PC-9 (cell line): ENCODE results near the gene EGR4.

ENCODE experiments used
- CTCF ChIP-seq: fragments of 200-600 bp; sonication (generic); conservative IDR thresholded peaks from 2 replicates; pipeline ENCODE4 v1.6.1; 2017; ENCODE audit warnings: mixed run types, antibody characterized with exemption, mild to moderate bottlenecking, moderate library complexity
- EZH2 ChIP-seq: fragments of 200-600 bp; sonication (generic); IDR thresholded peaks from 2 replicates; pipeline ENCODE4 v1.8.0; 2017; ENCODE audit warnings: antibody characterized with exemption, low read depth

GRCh38 chr2:73284296-73285158, 8.8 kb downstream of the EGR4 start, which contains the start of gene FBXO41:
- no peak for TF ChIP-seq CTCF
- TF ChIP-seq EZH2: no peak
